K562 (cell line): ENCODE measurements around the gene PIP5K1B. TPM values are rescaled to one million over a fixed set of nuclear protein-coding genes. Genes with fewer than 3 reads are reported as not detected.

Experiments
- ATAC-seq: fragments of 200-7000 bp; cut with Tn5 transposase; 3 replicates; pipeline ENCODE4 v1.9.1; 2020; ENCODE audit warnings: moderate library complexity
- BruUV-seq: library from RNA; stranded (reverse); fragments of 400-500 nt; replicated peaks from 2 replicates; lab custom pipeline; 2021; lab: Mats Ljungman, UMichigan
- CTCF ChIA-PET: fragments of 300-600 bp; formaldehyde crosslinking; extraction: SDS; loops from one replicate; lab custom pipeline; 2021; ENCODE audit warnings: low intra/inter-chr PET ratio; lab: Yijun Ruan, JAX
- POLR2A ChIA-PET: fragments of 300-600, 350-650 bp; sonication (Branson Sonifier 250); formaldehyde crosslinking; extraction: SDS; loops from one replicate; lab custom pipeline; 2021; ENCODE audit warnings: antibody characterized with exemption, inconsistent platforms; lab: Yijun Ruan, JAX
- DNase-seq, 4 experiments: peaks; one replicate each; pipeline versions ENCODE4 v3.0.0 to v3.0.0-alpha.2; 2011 to 2018; ENCODE audit warnings: low spot score in 3 of 4, mixed read lengths in 3 of 4; ENCODE audit errors: extremely low read depth in 1 of 4
- FAIRE-seq: peaks from 2 replicates; lab custom pipeline; 2011; peaks lifted over from hg19 to GRCh38; lab: Jason Lieb, UNC
- H2AFZ ChIP-seq: 2 replicates; pipeline ENCODE4 v1.6.0; 2011; ENCODE audit warnings: low read depth, low read length, control low read depth, inconsistent platforms
- H3K27ac ChIP-seq: fragments of 200-600 bp; 3 replicates; pipeline ENCODE4 v1.8.0; 2011; ENCODE audit warnings: low read depth, mild to moderate bottlenecking, control low read depth, inconsistent platforms, low read length, moderate library complexity, mixed read lengths; ENCODE audit errors: extremely low read depth
- H3K27me3 ChIP-seq, 2 experiments: fragments of 300-600 bp in 1 of 2; 2 replicates in 1 of 2; 3 replicates in 1 of 2; pipeline versions ENCODE4 v1.6.0 to v1.8.0; 2011; ENCODE audit warnings: inconsistent platforms in 2 of 2, low read length in 2 of 2, mild to moderate bottlenecking in 1 of 2, mixed read lengths in 1 of 2, moderate library complexity in 1 of 2; ENCODE audit not compliant: control insufficient read depth in 2 of 2, insufficient read depth in 2 of 2
- H3K36me3 ChIP-seq: fragments of 300-600 bp; 3 replicates; pipeline ENCODE4 v1.8.0; 2011; ENCODE audit warnings: mild to moderate bottlenecking, low read length, inconsistent platforms; ENCODE audit not compliant: control insufficient read depth, insufficient read depth
- H3K4me1 ChIP-seq, 2 experiments: fragments of 200-600 bp in 1 of 2; replicated peaks in 1 of 2; 2 replicates in 1 of 2; 3 replicates in 1 of 2; pipeline versions ENCODE4 v1.5.1 to v1.8.0; 2011; ENCODE audit warnings: inconsistent platforms in 2 of 2, low read length in 2 of 2, mild to moderate bottlenecking in 1 of 2, mixed read lengths in 1 of 2, moderate library complexity in 1 of 2; ENCODE audit not compliant: control insufficient read depth in 2 of 2, insufficient read depth in 2 of 2
- H3K4me2 ChIP-seq: 2 replicates; pipeline ENCODE4 v1.6.1; 2011; ENCODE audit warnings: low read length, control low read depth, inconsistent platforms, mixed read lengths; ENCODE audit not compliant: insufficient read depth
- H3K4me3 ChIP-seq: fragments of 200-600 bp; sonication (generic), shearing (Covaris generic); 2 replicates; pipeline ENCODE4 v1.5.1; 2016; ENCODE audit warnings: control low read depth, inconsistent platforms
- H3K79me2 ChIP-seq: fragments of 200-600 bp; 3 replicates; pipeline ENCODE4 v1.8.0; 2011; ENCODE audit warnings: low read length, inconsistent platforms; ENCODE audit not compliant: control insufficient read depth, insufficient read depth
- H3K9ac ChIP-seq, 2 experiments: 2 replicates each; pipeline versions ENCODE4 v1.6.0 to v1.6.1; 2011; ENCODE audit warnings: low read depth in 2 of 2, low read length in 2 of 2, control low read depth in 1 of 2, inconsistent platforms in 1 of 2, mild to moderate bottlenecking in 1 of 2, mixed read lengths in 1 of 2; ENCODE audit not compliant: insufficient read depth in 1 of 2
- H3K9me1 ChIP-seq: one replicate; pipeline ENCODE4 v1.6.0; 2011; ENCODE audit warnings: inconsistent platforms, mild to moderate bottlenecking, low read length, moderate library complexity; ENCODE audit not compliant: control insufficient read depth, insufficient read depth
- H3K9me3 ChIP-seq: replicated peaks from 2 replicates; pipeline ENCODE4 v1.5.1; 2011; ENCODE audit warnings: low read depth, low read length, inconsistent platforms; ENCODE audit not compliant: control insufficient read depth, insufficient read depth
- H4K20me1 ChIP-seq: replicated peaks from 2 replicates; pipeline ENCODE4 v1.6.1; 2011; ENCODE audit warnings: low read length, inconsistent platforms, mixed read lengths; ENCODE audit not compliant: control insufficient read depth, insufficient read depth
- CCNT2 ChIP-seq: IDR thresholded peaks from 2 replicates; pipeline ENCODE4 v1.6.1; 2011; ENCODE audit warnings: borderline replicate concordance, low read depth, mild to moderate bottlenecking, moderate library complexity, mixed read lengths, low read length; ENCODE audit not compliant: insufficient read length; ENCODE audit errors: extremely low read depth
- FOSL1 ChIP-seq: fragments of 200-800 bp; sonication (Bioruptor generic); conservative IDR thresholded peaks from 2 replicates; pipeline ENCODE4 v1.6.1; 2016; ENCODE audit warnings: missing genetic modification characterization, missing compliant biosample characterization
- MAX ChIP-seq: sonication (generic); formaldehyde crosslinking; IDR thresholded peaks from 2 replicates; pipeline ENCODE4 v1.9.0; 2022; ENCODE audit warnings: mild to moderate bottlenecking, missing genetic modification reagents
- NONO ChIP-seq, 2 experiments: fragments of 200-400 bp in 1 of 2; fragments of 450-650 bp in 1 of 2; formaldehyde crosslinking in 1 of 2; IDR thresholded peaks; 2 replicates each; pipeline ENCODE4 v1.6.1; 2017; ENCODE audit warnings: low read depth in 2 of 2, mild to moderate bottlenecking in 2 of 2, moderate library complexity in 2 of 2, low read length in 1 of 2
- ZBTB34 ChIP-seq: fragments of 250-450 bp; sonication (Bioruptor Pico); IDR thresholded peaks from 2 replicates; pipeline ENCODE4 v1.8.0; 2021; ENCODE audit warnings: mild to moderate bottlenecking, moderate library complexity
- ZNF175 ChIP-seq: fragments of 200-800 bp; sonication (Bioruptor generic); IDR thresholded peaks from 2 replicates; pipeline ENCODE4 v1.6.1; 2016; ENCODE audit warnings: low read depth, mild to moderate bottlenecking, missing genetic modification characterization, missing compliant biosample characterization
- ZNF324 ChIP-seq: fragments of 250-450 bp; sonication (Bioruptor Pico); IDR thresholded peaks from 2 replicates; pipeline ENCODE4 v1.4.0; 2020; ENCODE audit warnings: mild to moderate bottlenecking
- ZNF354B ChIP-seq: fragments of 250-450 bp; sonication (Bioruptor Pico); IDR thresholded peaks from 2 replicates; pipeline ENCODE4 v1.4.0; 2020
- ZNF695 ChIP-seq: fragments of 450-650 bp; formaldehyde crosslinking; IDR thresholded peaks from 2 replicates; pipeline ENCODE4 v1.4.0; 2020; ENCODE audit warnings: mild to moderate bottlenecking, moderate library complexity
- WGBS: fragments of 100-300 bp; shearing (Covaris generic); methylation state at CpG from one replicate; pipeline ENCODE4 v1.1.6; 2016; ENCODE audit warnings: low coverage, mixed read lengths; ENCODE audit not compliant: insufficient coverage; ENCODE audit errors: missing lambda C conversion rate; 5-methylcytosine and 5-hydroxymethylcytosine counted together
- in situ Hi-C: fragments of 300-500 bp; cut with MboI; formaldehyde crosslinking; loops from 4 replicates; pipeline ENCODE4 v1.15.0; 2018; ENCODE audit warnings: inconsistent platforms, mixed read lengths
- intact Hi-C: fragments of 100-400 bp; cut with micrococcal nuclease; formaldehyde crosslinking; loops from 2 replicates; pipeline ENCODE4 v1.14.2; 2022
- polyA plus RNA-seq, 8 experiments: library from polyadenylated mRNA; depleted of rRNA in 4 of 8; stranded (reverse) in 5 of 8; unstranded in 3 of 8; fragments of >200 nt; fragmentation: Nextera tagmentation in 2 of 8; fragmentation: Illumina TruSeq in 1 of 8; extraction: Ambion mirVana in 2 of 8; extraction: Trizol in 1 of 8; gene quantifications; 2 replicates each; pipeline versions ENCODE4 v1.2.1 to v1.2.3, GENCODE V29; 2011 to 2014; ENCODE audit warnings: inconsistent platforms in 1 of 8, missing spikeins in 1 of 8
- total RNA-seq, 7 experiments: library from RNA; depleted of rRNA in 6 of 7; stranded (reverse); fragments of >200 nt in 6 of 7; fragmentation: Illumina TruSeq in 2 of 7; extraction: Trizol in 2 of 7; gene quantifications; 2 replicates each; pipeline versions ENCODE4 v1.2.1 to v1.2.3, GENCODE V29; 2011 to 2021; ENCODE audit warnings: low replicate concordance in 1 of 7

PIP5K1B gene
- total and polyA plus RNA-seq, 9 of the 15 experiments (the other 6 are each of a cell fraction or from before 2014, with no cell fraction given): 3.1 to 12.9 (median 7.4) TPM

- no peak overlapping the region for H3K4me2 ChIP-seq
- CTCF ChIA-PET: no interaction called here
- H3K79me2 ChIP-seq: no peaks in the 10 kb centered on the region
- no peak for DNase-seq
- no peak for ATAC-seq
- H3K9me1 ChIP-seq: no peaks in the 10 kb centered on the region
- H3K4me1 ChIP-seq: peaks cover 2 to 15% of the 10 kb centered on the region in 2 experiments; a peak in 3 of 5 replicates
- 84% methylated on average over 2 of the region's 2 CpGs for WGBS
- H2AFZ ChIP-seq: no peak overlapping the region
- no peaks in the 10 kb centered on the region for H3K27me3 ChIP-seq
- intact Hi-C loops: loop anchor here (5.0 kb wide), 1 partner anchor 321 kb away; the partner anchor contains the start of gene PIP5K1B
- in situ Hi-C loops: loop anchor here (5.0 to 25.0 kb wide), 2 partner anchors 446 to 909 kb away; no protein-coding TSS in a partner anchor
- no peak for FAIRE-seq
- TF ChIP-seq CCNT2 (no peak), FOSL1 (tag) (no peak), ZNF695 (no peak), ZBTB34 (CRISPR knock-in tag) (no peak), NONO (IDR thresholded peaks at IDR 0.05; ENCODE audit: low read depth in 2 of 2, low read length in 1 of 2) (no peak), MAX (CRISPR knock-in tag) (no peak), ZNF175 (CRISPR knock-in tag) (no peak), ZNF324 (CRISPR knock-in tag) (no peak), ZNF354B (CRISPR knock-in tag) (no peak)
- TF ChIP-seq, all 486 proteins: peak for 0
- Histone ChIP-seq H3K4me3 (no peak overlapping the region), H3K9me3 (peaks cover 4% of the 10 kb centered on the region; the same call in 1 of the 2 replicates), H4K20me1 (no peaks in the 10 kb centered on the region), H3K36me3 (no peaks in the 10 kb centered on the region), H3K9ac (no peak overlapping the region), H3K27ac (no peak overlapping the region)
- POLR2A ChIA-PET: no interaction called here
- BruUV-seq: no TSS peak
Measured at GRCh38 chr9:69028754-69029153, 323.7 kb downstream of the PIP5K1B start.
